Measurements from ENCODE around the gene SPATA6. TPM values are rescaled to one million over a fixed set of nuclear protein-coding genes. Genes with fewer than 3 reads are reported as not detected.

Gene SPATA6
- total RNA-seq, 2 donors from 2014 or later = 12.2 to 23.2 TPM

DNA sequence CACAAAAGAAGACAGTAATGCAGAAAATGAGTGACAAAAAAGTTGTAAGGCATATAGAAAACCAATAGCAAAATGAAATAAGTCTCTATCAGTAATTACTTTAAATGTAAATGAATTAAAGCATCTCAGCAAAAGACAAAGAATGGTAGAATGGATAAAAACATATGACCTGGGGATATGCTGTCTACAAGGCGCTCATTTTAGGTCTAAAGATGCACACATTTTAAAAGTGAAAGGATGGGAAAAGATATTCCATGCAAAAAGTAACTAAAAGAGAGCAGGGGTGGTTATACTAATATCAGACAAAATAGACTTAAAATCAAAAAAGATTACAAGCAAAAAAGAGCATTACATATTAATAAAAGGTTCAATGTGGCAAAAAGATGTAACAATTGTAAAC lies 41.2 kb downstream of the SPATA6 start:
- Histone ChIP-seq H3K4me3 (no peak overlapping the region), H3K27ac (no peak overlapping the region), H3K36me3 (no peaks in the 10 kb centered on the region), H3K4me1 (replicated peaks) (no peaks in the 10 kb centered on the region), H3K27me3 (replicated peaks; ENCODE audit: insufficient read depth) (no peaks in the 10 kb centered on the region), H3K9me3 (no peaks in the 10 kb centered on the region)
- no peak for TF ChIP-seq POLR2A (IDR thresholded peaks at IDR 0.05)
- no peak for TF ChIP-seq POLR2AphosphoS5 (IDR thresholded peaks at IDR 0.05)
- TF ChIP-seq, protein P1, sequence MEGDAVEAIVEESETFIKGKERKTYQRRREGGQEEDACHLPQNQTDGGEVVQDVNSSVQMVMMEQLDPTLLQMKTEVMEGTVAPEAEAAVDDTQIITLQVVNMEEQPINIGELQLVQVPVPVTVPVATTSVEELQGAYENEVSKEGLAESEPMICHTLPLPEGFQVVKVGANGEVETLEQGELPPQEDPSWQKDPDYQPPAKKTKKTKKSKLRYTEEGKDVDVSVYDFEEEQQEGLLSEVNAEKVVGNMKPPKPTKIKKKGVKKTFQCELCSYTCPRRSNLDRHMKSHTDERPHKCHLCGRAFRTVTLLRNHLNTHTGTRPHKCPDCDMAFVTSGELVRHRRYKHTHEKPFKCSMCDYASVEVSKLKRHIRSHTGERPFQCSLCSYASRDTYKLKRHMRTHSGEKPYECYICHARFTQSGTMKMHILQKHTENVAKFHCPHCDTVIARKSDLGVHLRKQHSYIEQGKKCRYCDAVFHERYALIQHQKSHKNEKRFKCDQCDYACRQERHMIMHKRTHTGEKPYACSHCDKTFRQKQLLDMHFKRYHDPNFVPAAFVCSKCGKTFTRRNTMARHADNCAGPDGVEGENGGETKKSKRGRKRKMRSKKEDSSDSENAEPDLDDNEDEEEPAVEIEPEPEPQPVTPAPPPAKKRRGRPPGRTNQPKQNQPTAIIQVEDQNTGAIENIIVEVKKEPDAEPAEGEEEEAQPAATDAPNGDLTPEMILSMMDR (IDR thresholded peaks at IDR 0.05) = no peak
- 95% methylated on average over 1 of the region's 1 CpG for WGBS
- DNase-seq (ENCODE audit: low spot score) = no peak
- intact Hi-C loops (cut with DNase I) = no loop called here

DNA sequence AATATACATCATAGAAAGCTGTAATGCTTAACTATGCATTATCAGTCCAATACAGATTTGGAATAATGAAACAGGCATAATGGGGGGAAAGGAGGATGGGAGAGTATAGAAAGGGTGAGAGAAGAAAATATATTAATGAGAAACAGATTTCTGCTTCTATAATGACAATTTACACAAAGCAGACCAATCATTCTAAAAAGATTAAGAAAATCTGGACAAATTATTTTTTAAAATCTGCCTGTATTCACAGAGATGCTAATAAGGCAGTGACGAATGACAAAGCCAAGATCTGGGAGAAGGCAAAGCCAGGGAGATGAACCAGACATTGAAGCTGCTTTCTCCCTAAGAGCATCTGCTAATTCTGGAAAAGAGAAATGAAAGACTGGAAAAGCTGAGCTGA lies 50.0 kb downstream of the SPATA6 start:
- TF ChIP-seq POLR2AphosphoS5 (IDR thresholded peaks at IDR 0.05) (no peak), POLR2A (IDR thresholded peaks at IDR 0.05) (no peak)
- TF ChIP-seq, protein P1 (IDR thresholded peaks at IDR 0.05) = no peak
- Histone ChIP-seq H3K27ac (no peak overlapping the region), H3K4me1 (replicated peaks) (no peaks in the 10 kb centered on the region), H3K4me3 (no peak overlapping the region), H3K9me3 (no peaks in the 10 kb centered on the region), H3K36me3 (no peaks in the 10 kb centered on the region), H3K27me3 (replicated peaks; ENCODE audit: insufficient read depth) (no peaks in the 10 kb centered on the region)
- WGBS = 84% methylated on average over 1 of the region's 1 CpG
- DNase-seq (ENCODE audit: low spot score) = no peak
- intact Hi-C loops (cut with DNase I) = no loop called here

DNA sequence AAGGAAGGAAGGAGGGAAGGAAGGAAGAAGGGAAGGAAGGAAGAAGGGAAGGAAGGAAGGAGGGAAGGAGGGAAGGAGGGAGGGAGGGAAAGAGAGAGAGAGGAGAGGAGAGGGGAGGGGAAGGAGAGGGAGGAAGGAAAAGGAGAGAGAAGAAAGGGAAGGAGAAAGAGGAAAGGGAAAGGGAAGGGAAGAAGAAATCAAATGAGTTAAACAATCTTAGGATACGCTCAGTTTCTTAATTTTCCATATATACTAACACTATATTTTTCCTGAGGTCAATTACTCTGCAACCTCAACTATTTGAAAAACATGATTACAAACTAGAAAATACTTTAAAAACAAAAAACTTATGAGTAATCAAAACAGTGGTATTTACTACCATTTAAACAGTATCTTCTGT lies 53.3 kb downstream of the SPATA6 start:
- TF ChIP-seq, protein P1 (IDR thresholded peaks at IDR 0.05) = no peak
- TF ChIP-seq POLR2A (IDR thresholded peaks at IDR 0.05) (no peak), POLR2AphosphoS5 (IDR thresholded peaks at IDR 0.05) (no peak)
- intact Hi-C loops (cut with DNase I) = no loop called here
- 97% methylated on average over 1 of the region's 1 CpG for WGBS

DNA sequence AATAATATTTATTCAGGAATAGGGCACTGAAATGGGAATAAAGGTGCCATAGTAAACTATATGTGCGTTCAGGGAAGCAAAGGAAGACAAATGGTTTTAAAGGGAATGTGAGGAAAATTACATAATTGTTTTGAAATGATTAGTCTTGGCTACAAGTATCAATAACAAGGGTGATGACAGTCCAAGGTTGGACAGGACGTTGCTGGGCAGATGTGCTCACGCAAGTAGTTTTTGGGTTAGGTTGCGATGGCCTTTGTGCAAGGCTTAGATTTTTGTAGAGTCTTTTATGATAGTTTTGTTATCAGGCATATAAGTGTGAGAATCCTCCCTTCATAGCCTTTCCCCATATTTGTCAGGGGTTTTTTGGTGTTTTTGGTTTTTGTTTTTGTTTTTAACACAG lies 57.0 kb downstream of the SPATA6 start:
- WGBS = 93% methylated on average over 4 of the region's 4 CpGs

More for the DNA sequence above, 53.3 kb downstream of the SPATA6 start:
- no peaks in the 10 kb centered on the region for H3K4me1 ChIP-seq (replicated peaks)
- no peak overlapping the region for H3K27ac ChIP-seq
- no peak overlapping the region for H3K4me3 ChIP-seq
- H3K27me3 ChIP-seq (replicated peaks; ENCODE audit: insufficient read depth) = no peaks in the 10 kb centered on the region
- H3K36me3 ChIP-seq = no peaks in the 10 kb centered on the region
- no peak for DNase-seq (ENCODE audit: low spot score)
- H3K9me3 ChIP-seq = no peaks in the 10 kb centered on the region

DNA sequence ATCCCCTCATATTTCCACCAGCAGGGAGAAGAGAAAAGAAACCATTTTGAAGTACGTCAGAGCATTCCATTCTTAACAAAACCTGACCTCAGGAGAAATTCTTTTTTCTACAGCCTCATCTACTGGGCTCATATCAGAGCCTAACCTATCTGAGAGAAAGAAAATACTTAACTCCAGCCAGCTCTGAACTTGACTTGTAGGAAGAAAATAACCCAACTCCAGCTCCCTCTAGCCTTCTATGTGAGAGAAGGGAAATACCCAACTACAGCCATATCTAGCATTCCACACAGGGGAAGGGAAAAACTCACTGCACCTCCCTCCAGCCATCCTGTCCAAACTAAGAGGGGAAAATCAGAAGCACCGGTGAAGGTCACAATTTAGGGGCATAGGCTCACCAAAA lies 57.7 kb downstream of the SPATA6 start:
- no peak for DNase-seq (ENCODE audit: low spot score)
- intact Hi-C loops (cut with DNase I) = no loop called here
- Histone ChIP-seq H3K4me1 (replicated peaks) (no peaks in the 10 kb centered on the region), H3K36me3 (no peaks in the 10 kb centered on the region), H3K27ac (no peak overlapping the region), H3K9me3 (no peaks in the 10 kb centered on the region), H3K4me3 (no peak overlapping the region), H3K27me3 (replicated peaks; ENCODE audit: insufficient read depth) (no peaks in the 10 kb centered on the region)
- TF ChIP-seq, protein P1 (IDR thresholded peaks at IDR 0.05) = no peak
- TF ChIP-seq POLR2A (IDR thresholded peaks at IDR 0.05) (no peak), POLR2AphosphoS5 (IDR thresholded peaks at IDR 0.05) (no peak)
- 87% methylated on average over 2 of the region's 2 CpGs for WGBS

More for the DNA sequence above, 57.0 kb downstream of the SPATA6 start:
- Histone ChIP-seq H3K4me1 (replicated peaks) (no peaks in the 10 kb centered on the region), H3K4me3 (no peak overlapping the region), H3K27ac (no peak overlapping the region), H3K9me3 (no peaks in the 10 kb centered on the region), H3K27me3 (replicated peaks; ENCODE audit: insufficient read depth) (no peaks in the 10 kb centered on the region), H3K36me3 (no peaks in the 10 kb centered on the region)
- TF ChIP-seq POLR2A (IDR thresholded peaks at IDR 0.05) = no peak
- TF ChIP-seq, protein P1 (IDR thresholded peaks at IDR 0.05) = no peak
- no peak for TF ChIP-seq POLR2AphosphoS5 (IDR thresholded peaks at IDR 0.05)
- intact Hi-C loops (cut with DNase I) = no loop called here
- no peak for DNase-seq (ENCODE audit: low spot score)
